Gastrocnemius medialis (tissue), 4 donors: ENCODE results near the gene MTR. TPM values are rescaled to one million over a fixed set of nuclear protein-coding genes. Genes with fewer than 3 reads are reported as not detected.

Experiments
- ATAC-seq, 2 donors: fragments of 150-250 bp; one replicate each; pipeline ENCODE4 v1.9.1; 2016
- DNase-seq, 2 donors: peaks; one replicate each; pipeline ENCODE4 v3.0.0-alpha.2; 2019
- H3K27ac ChIP-seq, 4 donors: fragments of 200-600 bp; sonication (generic); 1 replicate in 1 of 4; 2 replicates in 3 of 4; pipeline ENCODE4 v1.5.1; 2016 to 2018; ENCODE audit warnings: mild to moderate bottlenecking in 2 of 4, moderate library complexity in 1 of 4
- H3K27me3 ChIP-seq, 3 donors: fragments of 200-600 bp; sonication (generic) in 2 of 3; 1 replicate in 1 of 3; 2 replicates in 2 of 3; pipeline versions ENCODE4 v1.5.1 to v1.6.0; 2016 to 2019; ENCODE audit warnings: mild to moderate bottlenecking in 1 of 3, moderate library complexity in 1 of 3
- H3K36me3 ChIP-seq, 2 donors: fragments of 200-600 bp; sonication (generic) in 1 of 2; one replicate each; pipeline ENCODE4 v1.5.1; 2017 to 2018
- H3K4me1 ChIP-seq, 2 donors: fragments of 200-600 bp; sonication (generic) in 1 of 2; one replicate each; pipeline ENCODE4 v1.5.1; 2016 to 2017; ENCODE audit warnings: mild to moderate bottlenecking in 2 of 2
- H3K4me3 ChIP-seq, 4 donors: fragments of 200-600 bp; sonication (generic) in 3 of 4; 1 replicate in 1 of 4; 2 replicates in 3 of 4; pipeline ENCODE4 v1.5.1; 2016 to 2019; ENCODE audit warnings: mild to moderate bottlenecking in 2 of 4
- H3K9me3 ChIP-seq, 3 donors: fragments of 200-600 bp; sonication (generic) in 2 of 3; 1 replicate in 1 of 3; 2 replicates in 2 of 3; pipeline ENCODE4 v1.5.1; 2016 to 2019
- POLR2A ChIP-seq, 2 donors: fragments of 450-650 bp; IDR thresholded peaks; one replicate each; pipeline ENCODE4 v1.6.1; 2017; ENCODE audit warnings: antibody characterized with exemption in 2 of 2, mild to moderate bottlenecking in 2 of 2, moderate library complexity in 2 of 2
- in situ Hi-C, 4 donors: fragments of 200-750 bp; cut with MboI; loops; one replicate each; pipeline versions ENCODE4 v1.15.0 to v1.8.0; 2017; ENCODE audit warnings: low sequenced_read_pairs in 4 of 4
- intact Hi-C: fragments of 100-400 bp; cut with DNase I; formaldehyde crosslinking; loops from one replicate; pipeline ENCODE4 v1.15.1; 2023; ENCODE audit warnings: low total_unique reads
- total RNA-seq, 4 donors: library from RNA; depleted of rRNA; stranded (reverse); fragments of >200 nt; gene quantifications; one replicate each; pipeline versions ENCODE4 v1.1.0 to v1.2.3, GENCODE V29; 2016
- TF ChIP-seq, protein P1 (sequence below), 5 experiments: fragments of 450-650 bp in 3 of 5; fragments of 200-600 bp in 2 of 5; sonication (generic) in 2 of 5; IDR thresholded peaks in 4 of 5; conservative IDR thresholded peaks in 1 of 5; 1 replicate in 4 of 5; 2 replicates in 1 of 5; pipeline ENCODE4 v1.5.1; 2016 to 2019; ENCODE audit warnings: antibody characterized with exemption in 5 of 5, mild to moderate bottlenecking in 3 of 5, moderate library complexity in 3 of 5

The MTR gene
- total RNA-seq, 4 donors from 2014 or later = 23.0 to 46.3 (median 29.1) TPM

DNA sequence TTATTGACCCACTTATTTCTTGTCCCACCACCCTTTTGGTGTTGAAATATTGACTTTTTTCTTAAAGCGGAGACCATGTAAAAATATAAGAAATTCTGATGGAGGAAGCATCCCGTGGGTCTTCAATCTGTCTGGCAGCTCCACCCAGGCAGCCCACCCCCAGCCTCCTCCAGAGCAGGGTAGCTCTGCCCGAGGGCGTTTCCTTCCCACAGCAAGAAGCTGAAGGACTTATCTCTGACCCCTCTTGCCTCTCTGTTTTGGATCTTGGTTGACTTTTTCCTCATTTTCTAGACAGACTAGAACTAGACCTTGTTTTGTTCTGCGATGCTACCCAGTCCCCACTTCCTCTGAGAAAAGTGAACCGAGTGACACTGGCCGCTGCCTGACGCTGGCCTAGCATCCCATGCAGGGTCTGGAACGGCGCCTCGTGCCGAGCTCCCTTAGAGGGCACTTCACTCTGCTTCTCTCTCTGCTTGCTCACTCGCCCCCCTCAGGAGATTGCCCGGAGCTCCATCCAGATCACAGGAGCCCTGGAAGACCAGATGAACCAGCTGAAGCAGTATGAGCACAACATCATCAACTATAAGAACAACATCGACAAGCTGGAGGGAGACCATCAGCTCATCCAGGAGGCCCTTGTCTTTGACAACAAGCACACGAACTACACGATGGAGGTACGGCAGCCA lies 40.4 kb upstream of the MTR start:
- Histone ChIP-seq H3K4me1 (no peaks in the 10 kb centered on the region), H3K27me3 (no peaks in the 10 kb centered on the region), H3K4me3 (no peak overlapping the region), H3K36me3 (peaks cover 0 to 73% of the 10 kb centered on the region in 2 donors), H3K9me3 (no peaks in the 10 kb centered on the region), H3K27ac (no peak overlapping the region)
- no peak for ATAC-seq
- DNase-seq = no peak
- in situ Hi-C loops (no loop called here), intact Hi-C loops (loop anchor here (10.0 kb wide), 1 partner anchor 110 kb away; no protein-coding TSS in a partner anchor)
- TF ChIP-seq, protein P1, sequence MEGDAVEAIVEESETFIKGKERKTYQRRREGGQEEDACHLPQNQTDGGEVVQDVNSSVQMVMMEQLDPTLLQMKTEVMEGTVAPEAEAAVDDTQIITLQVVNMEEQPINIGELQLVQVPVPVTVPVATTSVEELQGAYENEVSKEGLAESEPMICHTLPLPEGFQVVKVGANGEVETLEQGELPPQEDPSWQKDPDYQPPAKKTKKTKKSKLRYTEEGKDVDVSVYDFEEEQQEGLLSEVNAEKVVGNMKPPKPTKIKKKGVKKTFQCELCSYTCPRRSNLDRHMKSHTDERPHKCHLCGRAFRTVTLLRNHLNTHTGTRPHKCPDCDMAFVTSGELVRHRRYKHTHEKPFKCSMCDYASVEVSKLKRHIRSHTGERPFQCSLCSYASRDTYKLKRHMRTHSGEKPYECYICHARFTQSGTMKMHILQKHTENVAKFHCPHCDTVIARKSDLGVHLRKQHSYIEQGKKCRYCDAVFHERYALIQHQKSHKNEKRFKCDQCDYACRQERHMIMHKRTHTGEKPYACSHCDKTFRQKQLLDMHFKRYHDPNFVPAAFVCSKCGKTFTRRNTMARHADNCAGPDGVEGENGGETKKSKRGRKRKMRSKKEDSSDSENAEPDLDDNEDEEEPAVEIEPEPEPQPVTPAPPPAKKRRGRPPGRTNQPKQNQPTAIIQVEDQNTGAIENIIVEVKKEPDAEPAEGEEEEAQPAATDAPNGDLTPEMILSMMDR (IDR thresholded peaks at IDR 0.05 in 4 of 5, conservative IDR thresholded peaks at IDR 0.05 in 1 of 5) = no peak
- TF ChIP-seq POLR2A (IDR thresholded peaks at IDR 0.05) = no peak

DNA sequence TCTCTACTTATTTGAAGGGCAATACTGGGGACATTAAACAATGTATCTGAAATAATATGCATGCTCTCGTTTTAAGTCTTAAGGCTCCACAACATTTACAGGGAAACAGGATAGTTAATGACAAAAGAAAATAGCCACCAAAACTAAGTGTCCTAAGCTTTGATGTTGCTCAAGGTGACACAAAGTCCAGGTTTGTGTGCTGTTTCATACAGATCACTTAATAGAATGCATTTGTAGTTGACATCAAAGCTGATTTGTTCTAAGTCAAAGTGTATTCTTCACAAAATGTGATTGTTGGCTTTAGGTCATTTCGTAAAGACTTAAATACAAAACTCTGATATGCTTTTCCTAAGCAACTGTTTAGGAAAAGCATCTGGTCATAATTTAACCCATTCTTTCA lies 37.5 kb upstream of the MTR start:
- Histone ChIP-seq H3K27ac (no peak overlapping the region), H3K36me3 (peaks cover 0 to 72% of the 10 kb centered on the region in 2 donors), H3K9me3 (no peaks in the 10 kb centered on the region), H3K27me3 (no peaks in the 10 kb centered on the region), H3K4me3 (no peak overlapping the region), H3K4me1 (peaks cover 0 to 4% of the 10 kb centered on the region in 2 donors)
- TF ChIP-seq POLR2A (IDR thresholded peaks at IDR 0.05) = no peak
- TF ChIP-seq, protein P1 (IDR thresholded peaks at IDR 0.05 in 4 of 5, conservative IDR thresholded peaks at IDR 0.05 in 1 of 5) = no peak
- ATAC-seq (no peak), DNase-seq (no peak)
- intact Hi-C loops = loop anchor here (10.0 kb wide), 1 partner anchor 107 kb away; no protein-coding TSS in a partner anchor
- in situ Hi-C loops = no loop called here

DNA sequence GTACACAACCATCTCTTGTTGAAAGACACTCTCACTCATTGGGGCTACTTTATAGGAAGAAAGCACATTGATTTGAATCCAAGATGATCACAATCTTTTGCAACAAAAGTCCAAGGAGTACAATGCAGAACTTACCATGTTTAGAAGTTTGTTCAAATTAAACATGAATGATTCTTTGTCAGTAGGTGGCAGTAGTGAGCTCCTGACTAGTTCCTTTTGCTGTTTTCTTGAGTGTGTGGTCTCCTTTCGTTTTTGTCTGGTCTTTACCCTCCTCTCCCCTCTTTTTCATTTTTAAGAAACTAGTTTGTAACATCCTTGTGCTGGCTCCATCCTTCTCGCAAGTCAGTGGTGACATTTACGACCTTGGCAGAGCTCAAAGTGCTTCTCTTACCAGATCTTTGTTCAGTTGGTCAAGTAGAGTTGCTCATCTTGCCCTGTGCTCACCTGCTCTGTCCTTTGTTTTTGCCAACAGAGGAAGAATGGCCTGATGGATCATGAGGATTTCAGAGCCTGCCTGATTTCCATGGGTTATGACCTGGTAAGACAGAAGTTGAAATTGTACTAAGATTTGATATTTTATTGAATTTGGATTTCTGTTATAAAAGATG lies 35.7 kb upstream of the MTR start:
- peak; percentile 27 to 53 for ATAC-seq
- Histone ChIP-seq H3K27me3 (no peaks in the 10 kb centered on the region), H3K4me3 (no peak overlapping the region), H3K9me3 (no peaks in the 10 kb centered on the region), H3K27ac (peak overlapping the region in 2 of 4 donors; percentile 45 to 47), H3K4me1 (peaks cover 0 to 4% of the 10 kb centered on the region in 2 donors), H3K36me3 (peaks cover 2 to 79% of the 10 kb centered on the region in 2 donors)
- no peak for TF ChIP-seq POLR2A (IDR thresholded peaks at IDR 0.05)
- TF ChIP-seq, protein P1 (IDR thresholded peaks at IDR 0.05 in 4 of 5, conservative IDR thresholded peaks at IDR 0.05 in 1 of 5) = peak in 4 of 5 experiments; percentile 31 to 66 (median 51)
- in situ Hi-C loops = no loop called here
- intact Hi-C loops = loop anchor here (10.0 kb wide), 1 partner anchor 105 kb away; no protein-coding TSS in a partner anchor
- no peak for DNase-seq

DNA sequence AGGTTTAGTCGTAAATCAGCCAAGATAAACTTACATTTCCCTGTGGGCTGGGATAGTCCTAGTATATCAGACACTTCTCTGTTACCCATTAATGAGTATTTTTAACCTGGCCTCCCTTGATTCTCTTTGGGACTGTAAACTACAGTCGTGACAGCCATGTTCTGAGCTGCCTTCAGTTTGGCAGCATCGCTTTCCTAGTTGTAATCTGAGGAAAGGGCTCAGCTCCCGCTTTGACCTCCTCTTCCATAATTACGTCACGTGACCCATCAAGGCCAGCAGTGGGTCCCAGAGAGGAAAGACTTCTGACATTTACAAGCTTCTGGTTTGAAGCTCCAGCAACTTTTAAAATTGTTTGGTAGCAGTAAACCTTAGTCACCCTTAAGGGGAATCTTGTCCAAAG lies 34.6 kb upstream of the MTR start:
- H3K36me3 ChIP-seq = peaks cover 4 to 72% of the 10 kb centered on the region in 2 donors

More for the DNA sequence above, 34.6 kb upstream of the MTR start:
- DNase-seq (no peak), ATAC-seq (no peak)
- no peak for TF ChIP-seq POLR2A (IDR thresholded peaks at IDR 0.05)
- TF ChIP-seq, protein P1 (IDR thresholded peaks at IDR 0.05 in 4 of 5, conservative IDR thresholded peaks at IDR 0.05 in 1 of 5) = no peak
- Histone ChIP-seq H3K27me3 (no peaks in the 10 kb centered on the region), H3K4me1 (peaks cover 0 to 4% of the 10 kb centered on the region in 2 donors), H3K9me3 (no peaks in the 10 kb centered on the region), H3K27ac (peak overlapping the region in 2 of 4 donors; percentile 45 to 46), H3K4me3 (no peak overlapping the region)
- in situ Hi-C loops = no loop called here
- intact Hi-C loops = no loop called here
